Measurements from ENCODE around the gene SETD3.

Gene SETD3

DNA sequence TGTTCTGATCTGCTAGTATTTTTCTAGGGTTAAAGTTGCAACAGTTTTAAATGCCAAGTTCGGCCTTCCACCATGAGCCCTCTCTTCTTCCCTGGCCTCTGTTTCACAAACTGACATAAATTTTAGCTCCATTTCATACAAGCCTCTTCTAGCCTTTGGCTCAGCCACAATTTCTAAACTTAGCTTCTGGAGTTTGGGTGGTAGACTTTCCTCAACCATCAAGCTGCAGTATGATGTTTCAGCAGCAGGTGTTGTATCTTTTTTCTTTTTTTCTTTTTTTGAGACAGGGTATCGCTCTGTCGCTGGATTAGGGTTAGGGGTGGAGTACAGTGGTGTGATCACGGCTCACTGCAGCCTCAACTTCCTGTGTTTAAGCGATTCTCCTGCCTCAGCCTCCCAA lies 29.4 kb downstream of the SETD3 start:
- no peak for DNase-seq

DNA sequence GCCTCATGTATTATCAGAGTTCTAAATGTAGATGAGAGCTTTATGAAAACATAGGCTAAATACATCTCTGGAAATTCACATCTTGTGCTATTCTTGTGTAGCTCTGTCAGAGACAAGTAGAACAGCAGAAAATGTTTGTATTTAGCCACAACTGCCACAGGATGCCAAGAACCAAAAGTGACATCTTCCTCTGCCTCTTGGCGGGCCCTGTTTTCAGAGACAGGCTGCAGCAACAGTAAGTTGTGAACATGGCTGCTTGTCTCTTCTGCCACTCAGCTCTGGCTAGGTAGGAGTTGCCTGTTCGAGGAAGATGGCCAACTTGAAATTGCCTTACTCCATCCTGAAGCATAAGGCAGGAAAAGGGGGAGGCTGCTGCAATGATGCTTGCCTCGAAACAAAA lies 30.4 kb downstream of the SETD3 start:
- DNase-seq: no peak

- DNase-seq: no peak
Observed at GRCh38 chr14:99447739-99448138, 32.9 kb downstream of the SETD3 start.

- DNase-seq: no peak
Observed at GRCh38 chr14:99445931-99446330, 34.7 kb downstream of the SETD3 start.

DNA sequence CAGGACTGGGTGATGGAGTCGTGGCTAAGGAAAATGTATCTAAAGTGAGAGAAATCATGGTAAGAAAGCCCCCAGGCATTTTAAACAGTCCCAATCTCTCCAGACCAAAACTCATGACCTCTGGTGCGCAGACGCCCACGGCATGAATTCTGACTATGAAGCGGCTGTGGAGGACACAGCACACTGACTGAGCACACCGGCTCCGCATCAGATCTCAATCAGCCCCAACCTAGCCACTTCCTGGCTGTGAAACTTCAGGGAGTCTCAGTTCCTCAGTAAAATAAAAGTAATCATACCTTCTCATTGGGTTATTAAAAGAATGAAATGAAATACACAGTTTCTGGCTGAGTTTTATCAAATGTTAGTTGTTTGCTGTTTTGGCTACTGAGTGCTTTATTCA lies 38.7 kb downstream of the SETD3 start:
- no peak for DNase-seq

DNA sequence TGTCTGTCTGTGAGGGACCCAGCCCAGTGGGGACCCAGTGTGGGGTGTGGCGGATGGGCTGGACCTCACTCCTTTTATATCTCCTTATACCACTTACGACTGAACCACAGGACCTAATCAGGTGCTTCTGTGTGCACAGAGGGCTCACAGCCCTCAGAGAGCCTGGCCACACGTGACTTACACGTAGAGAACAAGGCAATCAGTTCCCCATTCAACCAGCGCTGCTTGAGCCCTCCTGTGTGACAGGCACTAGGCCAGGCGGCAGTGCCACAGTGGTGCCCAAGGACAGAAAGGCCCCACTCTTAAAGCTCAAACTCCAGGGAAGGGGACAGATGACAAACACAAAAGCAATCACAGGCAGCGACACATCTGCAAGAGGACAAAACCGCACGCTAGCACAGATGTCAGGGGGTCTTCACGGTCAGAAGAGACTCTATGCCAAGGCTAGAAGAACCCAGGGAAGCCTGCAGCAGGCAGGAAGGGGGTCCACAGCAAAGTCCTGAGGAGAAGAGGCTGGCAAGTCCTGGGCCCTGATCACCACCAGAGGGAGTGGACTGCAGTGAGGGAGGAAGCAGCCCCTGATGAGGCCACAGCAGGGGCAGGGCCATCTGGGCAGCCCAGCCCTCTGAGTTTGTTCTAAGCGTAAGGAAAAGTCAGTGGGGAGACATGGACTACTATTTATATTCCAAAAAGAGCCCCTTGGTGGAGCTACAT lies 39.3 kb downstream of the SETD3 start:
- no peak for DNase-seq

- no peak for DNase-seq
Observed at GRCh38 chr14:99440278-99440677, 40.4 kb downstream of the SETD3 start.

GRCh38 chr14:99437706-99438105 lies 43.0 kb downstream of the SETD3 start:
- no peak for DNase-seq

DNA sequence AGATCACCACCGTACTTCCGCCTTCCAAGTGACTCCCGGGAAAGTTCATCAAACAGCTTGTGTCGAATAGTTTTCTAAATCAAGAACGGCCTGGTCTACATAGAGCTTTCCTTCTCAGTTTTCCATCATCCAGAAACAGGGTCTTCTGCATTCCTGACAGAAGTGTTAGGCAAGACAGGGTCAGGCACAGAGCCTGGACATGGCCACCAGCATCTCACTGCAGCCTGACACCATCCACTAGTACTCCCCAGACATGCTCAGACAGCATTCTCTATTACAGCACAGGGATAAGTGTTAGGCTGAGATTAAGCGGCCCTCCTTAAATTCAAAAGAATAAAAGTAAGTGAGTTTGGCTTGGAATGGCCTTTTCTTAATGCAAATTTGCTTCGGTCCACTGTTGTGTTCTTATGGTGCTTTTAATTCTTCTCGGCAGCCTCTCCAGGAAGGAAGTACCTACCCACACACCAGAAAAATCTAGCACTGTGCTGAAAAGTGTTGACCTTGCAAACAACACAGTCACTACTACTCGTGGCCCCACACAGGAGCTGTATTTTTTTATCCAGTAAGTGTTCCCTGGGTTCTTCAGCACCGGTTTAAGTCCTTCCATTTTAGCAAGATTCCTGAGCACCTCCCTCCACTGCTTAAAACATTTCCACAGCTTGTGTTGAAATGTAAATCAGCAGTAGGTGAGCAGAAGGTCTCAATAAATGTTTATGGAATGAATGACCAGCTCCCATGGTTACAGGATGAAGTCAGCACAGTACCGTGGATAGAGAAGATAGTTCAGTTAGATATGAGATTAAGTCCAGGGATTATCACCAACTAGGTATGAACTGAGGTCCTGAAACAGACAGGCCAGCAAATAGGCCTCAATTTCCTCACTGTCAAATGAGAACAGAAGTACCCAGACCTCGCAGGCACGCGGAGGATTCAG lies 44.1 kb downstream of the SETD3 start:
- peak; percentile 9 to 29 for DNase-seq

- no peak for DNase-seq
Observed at GRCh38 chr14:99435327-99435726, 45.3 kb downstream of the SETD3 start.

DNA sequence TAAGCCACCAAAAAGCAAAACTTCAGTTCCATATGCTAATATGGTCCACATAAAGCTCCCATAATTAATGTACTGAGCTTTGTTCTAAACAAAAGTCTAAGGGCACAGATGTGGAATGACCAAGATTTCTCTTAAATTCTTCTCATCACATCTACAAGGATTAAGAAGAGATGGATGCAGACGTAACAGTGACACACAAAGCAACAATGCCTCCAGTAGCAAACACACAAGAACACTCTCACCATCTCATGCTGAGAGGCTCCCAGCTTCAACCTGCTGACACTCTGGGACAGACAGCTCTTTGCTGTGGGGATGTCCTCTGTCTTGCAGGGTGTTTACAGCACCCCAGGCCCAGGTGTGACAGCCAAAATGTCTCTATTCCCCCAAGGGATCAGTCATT lies 48.2 kb downstream of the SETD3 start:
- no peak for DNase-seq

DNA sequence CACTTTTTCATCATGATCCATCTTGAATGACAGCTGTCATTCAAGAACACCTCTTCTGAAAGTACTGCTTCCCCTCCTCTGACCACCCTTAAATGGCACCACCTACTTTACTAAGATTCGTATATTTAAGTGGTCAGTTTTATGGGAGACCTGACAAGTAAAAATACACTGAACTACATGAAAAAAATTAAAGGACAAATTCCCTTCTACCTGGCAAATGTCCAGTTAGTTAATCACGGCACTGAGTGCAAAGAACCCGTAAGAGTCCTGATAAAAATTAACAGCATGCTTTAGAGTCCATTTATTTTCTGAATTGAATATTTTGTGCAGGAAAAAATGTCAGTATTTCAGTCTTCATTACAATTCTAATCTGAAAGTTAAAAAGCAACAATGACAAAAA lies 48.7 kb downstream of the SETD3 start:
- no peak for DNase-seq

DNA sequence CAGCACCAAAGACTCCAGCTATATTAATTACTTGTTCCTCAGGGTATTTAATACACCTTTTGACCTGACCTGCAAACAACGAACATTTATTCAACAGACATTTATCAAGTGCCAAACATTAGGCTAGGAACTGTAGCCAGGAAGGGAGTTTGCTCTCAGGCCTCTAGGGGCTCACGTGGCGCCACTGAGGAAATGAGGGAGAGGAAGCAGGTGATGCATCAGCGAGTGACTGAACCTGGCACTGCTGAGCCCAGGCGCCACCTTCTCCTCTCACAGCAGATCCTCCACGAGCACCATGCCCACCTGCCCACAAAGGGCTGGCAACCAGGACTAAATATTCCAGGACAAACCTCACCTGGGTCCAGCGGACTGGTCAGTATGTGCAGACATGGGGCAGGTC lies 50.2 kb downstream of the SETD3 start:
- no peak for DNase-seq

DNA sequence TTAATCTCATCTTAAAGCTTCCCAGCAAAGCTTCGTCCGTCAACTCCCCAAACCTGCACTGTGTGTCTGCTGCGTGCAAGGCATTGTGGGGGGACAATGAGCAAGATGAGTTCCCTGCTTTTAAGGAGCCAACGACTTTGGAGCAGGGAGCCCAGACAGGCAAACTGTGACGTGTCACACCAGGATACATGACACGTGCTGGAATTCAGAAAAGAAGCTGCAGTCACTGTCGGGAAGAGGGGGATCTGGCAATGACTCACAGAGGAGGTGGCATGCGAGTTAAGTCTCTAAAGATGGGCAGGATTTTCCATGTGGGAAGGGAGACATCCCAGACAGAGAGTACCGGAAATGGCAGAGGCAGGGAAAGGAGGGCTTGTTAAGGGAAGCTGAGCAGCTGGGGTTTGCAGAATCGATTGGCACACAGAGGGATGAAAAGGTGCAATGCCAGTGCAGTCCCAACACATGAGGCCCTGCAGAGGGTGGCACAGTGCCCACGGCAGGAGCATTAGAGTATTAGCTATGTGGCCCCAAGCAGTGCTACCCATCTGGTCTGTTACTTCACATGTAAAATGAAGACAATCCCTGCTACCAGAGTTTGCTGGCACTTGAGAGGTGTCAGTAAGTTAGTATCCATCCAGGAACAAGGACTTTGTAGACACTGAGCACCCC lies 52.9 kb downstream of the SETD3 start:
- DNase-seq: no peak

DNA sequence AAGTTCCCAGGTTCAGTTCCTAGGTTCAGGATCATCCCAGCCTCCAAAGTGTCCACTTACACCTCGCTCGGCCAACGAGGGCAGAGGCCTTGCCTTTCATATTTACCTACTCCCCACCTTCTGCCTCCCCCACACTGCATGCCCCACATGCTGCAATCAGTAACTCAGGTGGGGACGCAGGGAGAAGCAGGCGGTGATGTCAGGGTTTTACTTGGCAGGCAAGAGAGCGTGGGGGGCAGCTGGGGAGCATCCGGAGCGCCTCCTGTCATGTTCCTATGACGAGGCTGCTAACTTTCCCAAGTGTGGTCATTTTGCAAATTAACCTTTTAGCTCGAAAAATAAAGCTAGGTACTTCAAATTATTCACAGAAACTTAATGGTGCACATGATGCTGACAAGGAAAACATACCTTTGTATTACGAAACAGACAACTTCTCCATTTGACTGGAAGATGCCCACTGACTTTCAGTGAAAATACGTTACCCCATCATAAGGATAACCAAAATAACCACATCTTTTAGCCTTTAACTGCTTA lies 53.8 kb downstream of the SETD3 start:
- DNase-seq: no peak

DNA sequence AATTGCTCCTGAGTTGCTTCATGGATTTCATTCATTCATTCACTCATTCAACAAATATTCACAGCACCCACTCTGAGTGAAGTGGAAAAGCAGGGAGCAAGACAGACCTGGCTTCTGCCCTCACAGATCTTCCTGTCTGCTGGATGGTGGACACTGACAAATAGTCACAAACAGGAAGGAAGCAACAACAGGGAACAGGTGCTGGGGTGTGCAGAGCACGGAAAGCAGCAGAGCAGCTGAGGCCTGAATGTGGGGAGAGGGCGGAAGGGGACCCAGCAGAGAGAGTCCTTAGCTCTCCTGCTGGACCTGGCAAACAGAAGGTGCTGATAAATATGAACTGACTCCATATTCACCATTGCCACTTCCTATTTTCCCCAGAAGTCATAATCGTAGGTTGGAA lies 54.4 kb downstream of the SETD3 start:
- no peak for DNase-seq

DNA sequence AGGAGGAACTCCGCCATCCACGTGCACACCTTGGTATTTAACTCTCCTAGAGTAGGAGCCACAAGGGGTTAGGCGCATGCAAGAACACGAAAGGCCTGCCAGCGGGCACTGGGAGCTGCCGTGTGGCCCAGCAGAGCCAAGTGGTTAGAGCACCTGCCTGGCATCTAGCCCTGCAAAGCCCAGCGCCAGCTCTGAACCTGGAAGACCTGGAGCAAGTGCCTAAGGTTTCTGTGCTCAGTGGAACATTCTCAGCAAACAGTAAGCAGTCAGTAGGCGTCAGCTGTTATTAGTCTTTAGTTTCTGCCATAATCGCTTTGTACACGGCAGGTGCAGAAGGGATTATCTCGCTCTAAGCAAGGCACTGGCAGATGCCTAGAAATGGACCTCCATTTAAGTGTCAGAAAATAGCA lies 55.4 kb downstream of the SETD3 start:
- no peak for DNase-seq

- no peak for DNase-seq
Observed at GRCh38 chr14:99424306-99424877, 56.3 kb downstream of the SETD3 start.

DNA sequence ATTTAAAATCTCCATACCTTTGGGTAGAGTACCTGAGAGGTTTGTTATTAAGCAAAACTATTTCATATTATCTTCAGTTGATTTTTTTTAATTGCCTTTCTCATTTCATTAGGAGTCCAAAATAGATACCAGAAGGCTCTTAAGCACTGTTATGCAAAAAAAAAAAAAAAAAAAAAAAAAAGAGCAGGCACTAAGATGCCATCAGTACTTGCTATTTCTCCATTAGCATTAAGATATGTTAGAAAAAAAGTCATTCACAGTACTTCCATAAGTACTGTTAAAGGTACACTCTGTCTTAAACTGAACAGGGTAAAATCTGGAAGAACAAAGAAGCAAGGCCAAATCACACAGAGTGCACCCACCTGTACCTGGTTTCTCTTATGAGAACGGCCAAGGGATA lies 57.2 kb downstream of the SETD3 start:
- no peak for DNase-seq

DNA sequence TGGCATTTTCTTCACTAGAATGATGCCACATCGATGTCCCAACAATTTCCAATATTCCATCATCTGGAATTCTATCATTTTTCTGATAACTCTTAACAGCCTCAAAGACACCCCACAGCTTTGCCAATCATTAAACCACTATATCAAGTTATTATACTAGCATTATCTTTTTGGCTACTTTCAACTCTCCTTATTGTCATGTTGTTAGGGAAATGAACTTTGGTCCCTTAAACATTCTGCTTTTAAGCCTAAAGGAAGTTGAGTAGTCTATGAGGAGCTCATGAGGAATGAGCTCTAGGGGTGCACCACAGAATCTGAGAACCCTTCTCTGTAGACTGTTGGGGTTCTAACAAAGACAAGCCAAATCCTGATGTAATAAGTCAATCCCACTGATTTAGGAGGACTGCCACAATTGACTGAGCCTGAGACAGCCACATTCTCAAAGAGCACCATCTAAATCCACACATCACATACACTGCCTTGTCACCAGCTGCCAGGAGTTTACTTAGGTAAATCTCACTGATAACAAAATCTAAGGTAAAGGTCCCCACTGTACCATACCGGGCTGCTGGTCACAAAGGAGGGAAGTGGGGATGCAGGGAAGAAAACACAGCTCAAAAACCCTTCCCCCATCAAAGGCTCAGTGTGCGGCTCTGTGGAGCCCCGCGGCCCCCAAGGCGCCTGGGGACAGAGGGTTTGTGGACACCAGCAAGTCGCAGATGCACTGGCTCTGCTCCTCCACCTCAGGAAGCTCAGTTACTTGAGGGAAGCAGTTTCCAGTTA lies 58.2 kb downstream of the SETD3 start:
- DNase-seq: no peak

DNA sequence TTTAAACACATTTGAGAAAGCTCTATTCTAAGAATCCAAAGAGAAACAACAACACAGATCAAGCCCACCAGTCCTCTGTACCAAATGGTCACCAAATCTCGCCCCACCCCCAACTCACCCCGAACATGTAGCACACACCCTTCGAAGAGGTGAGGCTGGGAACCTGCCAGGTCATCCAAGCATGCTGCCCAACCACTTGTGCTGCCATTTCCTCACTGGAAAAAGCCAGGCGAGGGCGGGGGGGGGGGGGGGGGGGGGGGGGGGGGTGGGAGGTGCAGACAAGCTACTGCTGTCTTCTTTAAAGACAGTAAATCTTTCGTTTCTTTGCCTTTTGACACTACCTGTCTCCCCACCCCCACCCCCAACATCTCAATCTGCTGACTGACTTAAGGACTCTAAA lies 59.9 kb downstream of the SETD3 start:
- no peak for DNase-seq

GRCh38 chr14:99419905-99420304 lies 60.8 kb downstream of the SETD3 start:
- DNase-seq: no peak

Data from inflammatory macrophage treated with lipopolysaccharide for 1 hour (primary cell).